Panc1 (cell line): Measurements from ENCODE around the gene LARGE2. TPM values are rescaled to one million over a fixed set of nuclear protein-coding genes. Genes with fewer than 3 reads are reported as not detected.

ENCODE experiments used
- ATAC-seq: fragments of 200-7000 bp; cut with Tn5 transposase; 2 replicates; pipeline ENCODE4 v1.9.1; 2020; ENCODE audit warnings: mild to moderate bottlenecking, moderate library complexity
- BruUV-seq: library from RNA; stranded (reverse); fragments of 400-500 nt; replicated peaks from 2 replicates; lab custom pipeline; 2021; lab: Mats Ljungman, UMichigan
- CTCF ChIA-PET: fragments of 300-600 bp; sonication (Branson Sonifier 250); formaldehyde crosslinking; loops from one replicate; lab custom pipeline; 2022; ENCODE audit warnings: antibody characterized with exemption; lab: Charles Lee
- POLR2A ChIA-PET: fragments of 300-600 bp; sonication (Branson Sonifier 250); formaldehyde crosslinking; loops from one replicate; lab custom pipeline; 2022; ENCODE audit warnings: antibody characterized with exemption; lab: Charles Lee
- DNase-seq: peaks from one replicate; pipeline ENCODE4 v3.0.0-alpha.2; 2010; ENCODE audit warnings: low read depth, low spot score
- H3K27ac ChIP-seq: 2 replicates; pipeline ENCODE4 v1.5.1; 2011; ENCODE audit warnings: mild to moderate bottlenecking, low read length, inconsistent platforms
- H3K27me3 ChIP-seq: fragments of 200-500 bp; sonication (Bioruptor generic); 2 replicates; pipeline ENCODE4 v1.6.0; 2014; ENCODE audit warnings: low read length, inconsistent platforms; ENCODE audit not compliant: control insufficient read depth, insufficient read depth
- H3K36me3 ChIP-seq: fragments of 200-500 bp; sonication (Bioruptor generic); 2 replicates; pipeline ENCODE4 v1.5.1; 2014; ENCODE audit warnings: inconsistent platforms, mild to moderate bottlenecking, low read length, moderate library complexity; ENCODE audit not compliant: control insufficient read depth, insufficient read depth
- H3K4me1 ChIP-seq: 2 replicates; pipeline ENCODE4 v1.5.1; 2011; ENCODE audit warnings: inconsistent platforms, mild to moderate bottlenecking, low read length, moderate library complexity; ENCODE audit not compliant: control insufficient read depth, insufficient read depth
- H3K4me3 ChIP-seq, 2 experiments: 2 replicates each; pipeline ENCODE4 v1.5.1; 2011 to 2012; ENCODE audit warnings: low read depth in 2 of 2, low read length in 2 of 2, mild to moderate bottlenecking in 2 of 2, inconsistent platforms in 1 of 2, moderate library complexity in 1 of 2
- H3K9me3 ChIP-seq: fragments of 200-500 bp; sonication (Bioruptor generic); 2 replicates; pipeline ENCODE4 v1.5.1; 2014; ENCODE audit warnings: low read depth, mild to moderate bottlenecking, inconsistent platforms, low read length, moderate library complexity; ENCODE audit not compliant: control insufficient read depth, insufficient read depth
- CTCF ChIP-seq: fragments of 450-650 bp; IDR thresholded peaks from 2 replicates; pipeline ENCODE4 v1.5.1; 2017; ENCODE audit warnings: mild to moderate bottlenecking
- POLR2AphosphoS5 ChIP-seq: IDR thresholded peaks from 2 replicates; pipeline ENCODE4 v1.6.1; 2012; ENCODE audit warnings: mild to moderate bottlenecking, low read depth, low read length, moderate library complexity
- REST ChIP-seq, 2 experiments: IDR thresholded peaks; 2 replicates each; pipeline ENCODE4 v1.6.1; 2011 to 2012; ENCODE audit warnings: low read depth in 2 of 2, control low read depth in 1 of 2, low read length in 1 of 2, mild to moderate bottlenecking in 1 of 2, moderate library complexity in 1 of 2; ENCODE audit not compliant: insufficient read depth in 1 of 2
- SIN3A ChIP-seq: IDR thresholded peaks from 2 replicates; pipeline ENCODE4 v1.6.1; 2012; ENCODE audit warnings: low read depth, mild to moderate bottlenecking, low read length, moderate library complexity, borderline replicate concordance; ENCODE audit not compliant: insufficient read depth
- TCF7L2 ChIP-seq: IDR thresholded peaks from 2 replicates; pipeline ENCODE4 v1.6.1; 2011; ENCODE audit warnings: mild to moderate bottlenecking, low read depth, low read length, inconsistent platforms
- in situ Hi-C: cut with HindIII; loops from 2 replicates; pipeline ENCODE4 v1.10.0; 2016; ENCODE audit warnings: low sequenced_read_pairs, low pct_unique_long_range_greater_than_20kb
- intact Hi-C: fragments of 100-400 bp; cut with micrococcal nuclease; formaldehyde crosslinking; loops from one replicate; pipeline ENCODE4 v1.10.0; 2022; ENCODE audit not compliant: unreplicated experiment
- total RNA-seq: library from RNA; stranded (reverse); gene quantifications from one replicate; pipeline ENCODE4 v1.2.1, GENCODE V29; 2021; ENCODE audit not compliant: unreplicated experiment

The LARGE2 gene
- total RNA-seq, 1 experiment from 2014 or later, result 1.4 TPM

GRCh38 chr11:45967506-45967905, 45.0 kb downstream of the LARGE2 start:
- DNase-seq (no peak), ATAC-seq (no peak)
- ChIA-PET POLR2A (interaction anchor here (0.6 kb wide), 1 partner anchor 135 kb away, joined by 3 read pairs; no protein-coding TSS in a partner anchor), CTCF (no interaction called here)
- in situ Hi-C loops (no loop called here), intact Hi-C loops (no loop called here)
- TF ChIP-seq REST (IDR thresholded peaks at IDR 0.05; ENCODE audit: insufficient read depth in 1 of 2, low read depth in 2 of 2, low read length in 1 of 2) (no peak), TCF7L2 (no peak), SIN3A (no peak), CTCF (no peak), POLR2AphosphoS5 (no peak)
- BruUV-seq, result no TSS peak
- no peaks in the 10 kb centered on the region for H3K27me3 ChIP-seq
- H3K9me3 ChIP-seq, result no peaks in the 10 kb centered on the region
- no peaks in the 10 kb centered on the region for H3K4me1 ChIP-seq
- no peak overlapping the region for H3K4me3 ChIP-seq
- H3K27ac ChIP-seq, result no peak overlapping the region
- peaks cover 21% of the 10 kb centered on the region for H3K36me3 ChIP-seq

DNA sequence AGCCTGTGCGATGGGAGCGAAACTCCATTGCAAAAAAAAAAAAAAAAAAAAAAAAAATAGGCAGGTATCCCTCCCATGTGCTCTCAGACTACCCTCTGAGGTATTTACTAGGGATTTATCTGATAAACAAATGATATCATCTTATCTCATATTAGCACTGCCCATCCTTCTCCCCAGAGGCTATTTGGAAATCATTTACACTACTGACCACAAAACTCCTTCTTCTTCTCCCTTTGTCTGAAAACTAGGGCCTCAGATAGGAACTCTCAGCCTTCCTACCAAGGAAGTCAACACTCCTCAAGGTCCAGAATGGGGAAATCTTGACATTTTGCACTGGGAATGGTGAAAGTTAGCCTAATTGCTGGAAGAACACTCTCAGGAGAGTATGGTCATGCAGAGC, 46.4 kb downstream of the LARGE2 start:
- BruUV-seq, result no TSS peak

More for the DNA sequence above, 46.4 kb downstream of the LARGE2 start:
- H3K4me1 ChIP-seq, result no peaks in the 10 kb centered on the region
- intact Hi-C loops (no loop called here), in situ Hi-C loops (no loop called here)
- H3K9me3 ChIP-seq, result no peaks in the 10 kb centered on the region
- ATAC-seq (no peak), DNase-seq (no peak)
- ChIA-PET CTCF (interaction anchor here (1.0 kb wide), 1 partner anchor 19 kb away, joined by 3 read pairs; no protein-coding TSS in a partner anchor), POLR2A (no interaction called here)
- no peak for TF ChIP-seq REST (IDR thresholded peaks at IDR 0.05; ENCODE audit: insufficient read depth in 1 of 2, low read depth in 2 of 2, low read length in 1 of 2)
- TF ChIP-seq POLR2AphosphoS5, result no peak
- no peak for TF ChIP-seq SIN3A
- no peak for TF ChIP-seq TCF7L2
- TF ChIP-seq CTCF, result no peak
- H3K27me3 ChIP-seq, result no peaks in the 10 kb centered on the region
- H3K36me3 ChIP-seq, result peaks cover 20% of the 10 kb centered on the region
- no peak overlapping the region for H3K27ac ChIP-seq
- H3K4me3 ChIP-seq, result no peak overlapping the region
